HEK293 (cell line): ENCODE results near the gene AMIGO1.

Experiments used
- TCF7L2 ChIP-seq: IDR thresholded peaks from 2 replicates; pipeline ENCODE4 v1.6.1; 2011; ENCODE audit warnings: low read depth, mild to moderate bottlenecking, inconsistent platforms, low read length, moderate library complexity, borderline replicate concordance
- YY1 ChIP-seq: fragments of 450-650 bp; formaldehyde crosslinking; IDR thresholded peaks from 2 replicates; pipeline ENCODE4 v1.5.1; 2018; ENCODE audit warnings: missing biosample characterization, missing genetic modification characterization
- ZFP37 ChIP-seq: fragments of 450-650 bp; formaldehyde crosslinking; IDR thresholded peaks from 2 replicates; pipeline ENCODE4 v1.5.1; 2016; ENCODE audit warnings: missing biosample characterization, missing genetic modification characterization
- ZNF16 ChIP-seq: fragments of 450-650 bp; formaldehyde crosslinking; IDR thresholded peaks from 2 replicates; pipeline ENCODE4 v1.5.1; 2016; ENCODE audit warnings: low read depth, missing biosample characterization, missing genetic modification characterization
- ZNF350 ChIP-seq: fragments of 450-650 bp; formaldehyde crosslinking; IDR thresholded peaks from 2 replicates; pipeline ENCODE4 v1.5.0; 2017; ENCODE audit warnings: missing biosample characterization, mild to moderate bottlenecking, missing genetic modification characterization
- ZNF549 ChIP-seq: fragments of 450-650 bp; IDR thresholded peaks from 2 replicates; pipeline ENCODE4 v1.5.1; 2018; ENCODE audit warnings: missing biosample characterization, missing genetic modification characterization, mild to moderate bottlenecking, inconsistent platforms, moderate library complexity
- ZNF558 ChIP-seq: fragments of 450-650 bp; formaldehyde crosslinking; IDR thresholded peaks from 2 replicates; pipeline ENCODE4 v1.5.1; 2016; ENCODE audit warnings: missing biosample characterization, missing genetic modification characterization
- ZNF76 ChIP-seq: fragments of 450-650 bp; formaldehyde crosslinking; IDR thresholded peaks from 2 replicates; pipeline ENCODE4; 2016; ENCODE audit warnings: low read depth, missing biosample characterization, missing genetic modification characterization, borderline replicate concordance
- ZNF768 ChIP-seq: fragments of 450-650 bp; formaldehyde crosslinking; IDR thresholded peaks from 2 replicates; pipeline ENCODE4 v1.5.1; 2018; ENCODE audit warnings: missing biosample characterization, mild to moderate bottlenecking, missing genetic modification characterization
- ZNF792 ChIP-seq: fragments of 450-650 bp; formaldehyde crosslinking; IDR thresholded peaks from 2 replicates; pipeline ENCODE4 v1.5.1; 2016; ENCODE audit warnings: missing biosample characterization, missing genetic modification characterization
- TF ChIP-seq, protein P1 (sequence below): fragments of 450-650 bp; formaldehyde crosslinking; IDR thresholded peaks from 2 replicates; pipeline ENCODE4 v1.5.1; 2016; ENCODE audit warnings: missing biosample characterization, missing genetic modification characterization
- TF ChIP-seq, protein P2 (sequence below): fragments of 450-650 bp; formaldehyde crosslinking; IDR thresholded peaks from 2 replicates; pipeline ENCODE4 v1.5.1; 2016; ENCODE audit warnings: missing biosample characterization, missing genetic modification characterization
- TF ChIP-seq, protein P3 (sequence below): fragments of 450-650 bp; formaldehyde crosslinking; IDR thresholded peaks from 2 replicates; pipeline ENCODE4 v1.5.1; 2016; ENCODE audit warnings: missing biosample characterization, missing genetic modification characterization

DNA sequence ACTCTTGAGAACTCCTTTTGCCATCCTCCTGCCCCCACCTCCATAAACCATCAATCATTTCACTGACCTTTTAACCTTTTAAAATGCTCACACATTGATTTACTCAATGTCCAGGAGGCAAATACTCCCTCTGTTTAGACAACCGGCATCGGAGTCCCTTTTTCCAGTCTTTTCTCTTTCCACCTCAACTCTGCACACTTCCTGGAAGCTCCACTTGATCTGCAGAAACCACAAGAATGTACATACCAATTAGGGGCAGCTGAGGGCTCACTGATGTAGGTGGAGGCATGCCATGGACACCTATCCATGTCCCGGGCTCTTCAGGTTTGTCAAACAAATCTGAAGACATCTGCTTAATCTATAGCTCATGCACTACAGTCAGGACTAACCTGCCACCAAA lies 5.3 kb upstream of the AMIGO1 start:
- TF ChIP-seq, protein P1, sequence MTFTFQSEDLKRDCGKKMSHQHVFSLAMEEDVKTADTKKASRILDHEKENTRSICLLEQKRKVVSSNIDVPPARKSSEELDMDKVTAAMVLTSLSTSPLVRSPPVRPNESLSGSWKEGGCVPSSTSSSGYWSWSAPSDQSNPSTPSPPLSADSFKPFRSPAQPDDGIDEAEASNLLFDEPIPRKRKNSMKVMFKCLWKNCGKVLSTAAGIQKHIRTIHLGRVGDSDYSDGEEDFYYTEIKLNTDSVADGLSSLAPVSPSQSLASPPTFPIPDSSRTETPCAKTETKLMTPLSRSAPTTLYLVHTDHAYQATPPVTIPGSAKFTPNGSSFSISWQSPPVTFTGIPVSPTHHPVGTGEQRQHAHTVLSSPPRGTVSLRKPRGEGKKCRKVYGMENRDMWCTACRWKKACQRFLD (tag by site-specific recombination), result no peak
- TF ChIP-seq, protein P2, sequence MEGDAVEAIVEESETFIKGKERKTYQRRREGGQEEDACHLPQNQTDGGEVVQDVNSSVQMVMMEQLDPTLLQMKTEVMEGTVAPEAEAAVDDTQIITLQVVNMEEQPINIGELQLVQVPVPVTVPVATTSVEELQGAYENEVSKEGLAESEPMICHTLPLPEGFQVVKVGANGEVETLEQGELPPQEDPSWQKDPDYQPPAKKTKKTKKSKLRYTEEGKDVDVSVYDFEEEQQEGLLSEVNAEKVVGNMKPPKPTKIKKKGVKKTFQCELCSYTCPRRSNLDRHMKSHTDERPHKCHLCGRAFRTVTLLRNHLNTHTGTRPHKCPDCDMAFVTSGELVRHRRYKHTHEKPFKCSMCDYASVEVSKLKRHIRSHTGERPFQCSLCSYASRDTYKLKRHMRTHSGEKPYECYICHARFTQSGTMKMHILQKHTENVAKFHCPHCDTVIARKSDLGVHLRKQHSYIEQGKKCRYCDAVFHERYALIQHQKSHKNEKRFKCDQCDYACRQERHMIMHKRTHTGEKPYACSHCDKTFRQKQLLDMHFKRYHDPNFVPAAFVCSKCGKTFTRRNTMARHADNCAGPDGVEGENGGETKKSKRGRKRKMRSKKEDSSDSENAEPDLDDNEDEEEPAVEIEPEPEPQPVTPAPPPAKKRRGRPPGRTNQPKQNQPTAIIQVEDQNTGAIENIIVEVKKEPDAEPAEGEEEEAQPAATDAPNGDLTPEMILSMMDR (tag by site-specific recombination), result no peak
- TF ChIP-seq ZNF558 (tag by site-specific recombination) (no peak), ZNF76 (tag by site-specific recombination) (no peak), ZNF768 (tag by site-specific recombination) (no peak), TCF7L2 (no peak), ZNF350 (tag by site-specific recombination) (no peak), ZFP37 (tag by site-specific recombination) (no peak), ZNF792 (tag by site-specific recombination) (no peak), ZNF16 (no peak), YY1 (tag by site-specific recombination) (no peak), ZNF549 (tag by site-specific recombination) (no peak)
- TF ChIP-seq, protein P3, sequence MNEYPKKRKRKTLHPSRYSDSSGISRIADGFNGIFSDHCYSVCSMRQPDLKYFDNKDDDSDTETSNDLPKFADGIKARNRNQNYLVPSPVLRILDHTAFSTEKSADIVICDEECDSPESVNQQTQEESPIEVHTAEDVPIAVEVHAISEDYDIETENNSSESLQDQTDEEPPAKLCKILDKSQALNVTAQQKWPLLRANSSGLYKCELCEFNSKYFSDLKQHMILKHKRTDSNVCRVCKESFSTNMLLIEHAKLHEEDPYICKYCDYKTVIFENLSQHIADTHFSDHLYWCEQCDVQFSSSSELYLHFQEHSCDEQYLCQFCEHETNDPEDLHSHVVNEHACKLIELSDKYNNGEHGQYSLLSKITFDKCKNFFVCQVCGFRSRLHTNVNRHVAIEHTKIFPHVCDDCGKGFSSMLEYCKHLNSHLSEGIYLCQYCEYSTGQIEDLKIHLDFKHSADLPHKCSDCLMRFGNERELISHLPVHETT (tag by site-specific recombination), result no peak
